Upper lobe of right lung (tissue), 1 donor: Measurements from ENCODE around the gene AFTPH. TPM values are rescaled to one million over a fixed set of nuclear protein-coding genes. Genes with fewer than 3 reads are reported as not detected.

Experiments used
- ATAC-seq: fragments of 200-7000 bp; cut with Tn5 transposase; one replicate; pipeline ENCODE4 v1.9.1; 2020; ENCODE audit warnings: mild to moderate bottlenecking, moderate library complexity
- DNase-seq: peaks from one replicate; pipeline ENCODE4 v3.0.0-alpha.2; 2020
- H3K27ac ChIP-seq: fragments of 200-600 bp; one replicate; pipeline ENCODE4 v1.8.0; 2022
- H3K27me3 ChIP-seq: fragments of 200-600 bp; one replicate; pipeline ENCODE4 v1.8.0; 2022; ENCODE audit warnings: mild to moderate bottlenecking
- H3K36me3 ChIP-seq: fragments of 200-600 bp; one replicate; pipeline ENCODE4 v1.8.0; 2022
- H3K4me1 ChIP-seq: fragments of 200-600 bp; one replicate; pipeline ENCODE4 v1.8.0; 2022
- H3K4me3 ChIP-seq: fragments of 200-600 bp; one replicate; pipeline ENCODE4 v1.8.0; 2022; ENCODE audit warnings: mild to moderate bottlenecking
- H3K9me3 ChIP-seq: fragments of 200-600 bp; one replicate; pipeline ENCODE4 v1.8.0; 2022
- intact Hi-C: fragments of 100-400 bp; cut with DNase I; formaldehyde crosslinking; loops from one replicate; pipeline ENCODE4 v1.11.0; 2022
- total RNA-seq: library from RNA; stranded (reverse); fragmentation: NEBNext Ultra II Directional; extraction: Animal tissue kit (Norgen Biotek cat#: 25700); gene quantifications from one replicate; pipeline ENCODE4 v1.2.1, GENCODE V29; 2021
- TF ChIP-seq, protein P1 (sequence below): fragments of 200-600 bp; IDR thresholded peaks from one replicate; pipeline ENCODE4 v1.8.0; 2022; ENCODE audit warnings: antibody characterized with exemption
- donor health status: DM: no; HTN: yes; CAD: no; lungs with severe emphysema.

Gene AFTPH
- total RNA-seq, 1 donor from 2014 or later: 40.2 TPM

DNA sequence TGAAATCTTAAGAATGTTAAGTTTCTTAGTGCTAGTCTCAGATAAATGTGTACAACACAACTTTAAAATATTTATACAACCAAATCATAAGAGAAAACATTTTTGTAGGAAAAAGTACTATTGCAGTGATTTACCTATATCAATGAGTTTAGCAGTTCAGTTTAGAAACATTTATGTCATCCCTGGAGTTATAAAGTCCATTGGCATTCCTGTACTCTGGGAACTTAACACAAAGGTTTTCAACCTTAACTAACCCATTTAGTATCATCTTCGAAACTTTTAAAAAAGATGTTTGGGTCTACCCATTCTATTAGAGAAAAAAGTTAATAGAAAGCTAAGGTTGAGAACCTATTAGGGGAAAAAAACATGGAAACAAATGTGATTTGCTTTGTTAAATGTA lies 10.9 kb downstream of the AFTPH start:
- no peaks in the 10 kb centered on the region for H3K9me3 ChIP-seq
- ATAC-seq (no peak), DNase-seq (no peak)
- H3K27me3 ChIP-seq: no peaks in the 10 kb centered on the region
- TF ChIP-seq, protein P1, sequence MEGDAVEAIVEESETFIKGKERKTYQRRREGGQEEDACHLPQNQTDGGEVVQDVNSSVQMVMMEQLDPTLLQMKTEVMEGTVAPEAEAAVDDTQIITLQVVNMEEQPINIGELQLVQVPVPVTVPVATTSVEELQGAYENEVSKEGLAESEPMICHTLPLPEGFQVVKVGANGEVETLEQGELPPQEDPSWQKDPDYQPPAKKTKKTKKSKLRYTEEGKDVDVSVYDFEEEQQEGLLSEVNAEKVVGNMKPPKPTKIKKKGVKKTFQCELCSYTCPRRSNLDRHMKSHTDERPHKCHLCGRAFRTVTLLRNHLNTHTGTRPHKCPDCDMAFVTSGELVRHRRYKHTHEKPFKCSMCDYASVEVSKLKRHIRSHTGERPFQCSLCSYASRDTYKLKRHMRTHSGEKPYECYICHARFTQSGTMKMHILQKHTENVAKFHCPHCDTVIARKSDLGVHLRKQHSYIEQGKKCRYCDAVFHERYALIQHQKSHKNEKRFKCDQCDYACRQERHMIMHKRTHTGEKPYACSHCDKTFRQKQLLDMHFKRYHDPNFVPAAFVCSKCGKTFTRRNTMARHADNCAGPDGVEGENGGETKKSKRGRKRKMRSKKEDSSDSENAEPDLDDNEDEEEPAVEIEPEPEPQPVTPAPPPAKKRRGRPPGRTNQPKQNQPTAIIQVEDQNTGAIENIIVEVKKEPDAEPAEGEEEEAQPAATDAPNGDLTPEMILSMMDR: no peak
- no peak overlapping the region for H3K4me3 ChIP-seq
- H3K27ac ChIP-seq: no peak overlapping the region
- intact Hi-C loops: no loop called here
- no peaks in the 10 kb centered on the region for H3K36me3 ChIP-seq
- peaks cover 21% of the 10 kb centered on the region for H3K4me1 ChIP-seq

DNA sequence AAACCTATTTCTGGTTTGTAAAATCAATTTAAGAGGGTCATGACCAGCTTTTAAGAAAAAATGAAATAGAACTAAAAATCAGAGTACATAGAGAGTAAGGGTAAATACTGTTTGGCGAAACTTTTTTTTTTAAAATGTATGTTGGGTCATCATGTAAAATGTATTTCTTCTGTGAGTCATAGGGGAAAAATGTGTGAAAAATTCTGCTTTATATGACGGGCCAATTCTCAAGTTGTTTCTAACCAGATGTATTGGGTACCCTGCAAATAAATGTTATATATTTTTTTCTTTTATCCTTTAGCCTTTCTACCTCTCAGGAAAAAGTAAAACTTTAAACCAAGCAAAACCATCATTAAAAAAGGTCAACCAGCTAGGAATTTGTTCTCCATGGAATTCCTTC lies 13.9 kb downstream of the AFTPH start:
- intact Hi-C loops: no loop called here
- Histone ChIP-seq H3K27ac (no peak overlapping the region), H3K4me1 (peaks cover 16% of the 10 kb centered on the region)

DNA sequence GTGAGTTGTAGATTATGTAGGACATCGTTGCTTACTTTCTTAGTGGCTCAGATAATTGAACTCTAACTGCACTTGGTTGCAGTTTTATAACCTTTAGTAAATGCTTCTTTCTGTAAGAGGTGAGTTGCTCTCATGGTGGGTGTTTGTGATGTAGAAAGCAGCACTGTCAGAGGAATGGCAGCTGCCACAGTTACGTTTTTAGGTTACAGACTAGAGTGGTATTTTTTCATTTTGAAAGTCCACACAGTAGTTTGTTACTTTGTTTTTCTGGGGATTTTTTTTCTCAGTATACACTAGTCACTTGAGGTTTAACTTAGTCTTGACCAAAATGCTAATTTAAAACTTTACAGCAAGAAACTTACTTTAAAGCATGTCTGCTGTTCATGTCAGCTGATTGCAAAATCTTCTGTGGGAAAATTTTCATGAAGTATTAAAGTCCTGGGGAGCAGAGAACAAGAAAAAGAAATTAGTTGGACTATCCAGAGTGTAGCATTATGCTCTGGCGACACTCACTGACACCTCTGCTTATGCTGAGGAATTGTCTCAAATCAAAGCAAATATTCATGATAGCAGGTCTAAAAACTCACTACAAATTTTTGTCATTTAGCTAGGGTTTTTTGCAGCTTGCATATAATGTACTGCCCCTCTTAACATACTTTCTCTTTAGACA lies 14.8 kb downstream of the AFTPH start:
- H3K4me1 ChIP-seq: peaks cover 9% of the 10 kb centered on the region
- H3K36me3 ChIP-seq: no peaks in the 10 kb centered on the region
- H3K27ac ChIP-seq: no peak overlapping the region
- H3K9me3 ChIP-seq: no peaks in the 10 kb centered on the region
- H3K27me3 ChIP-seq: no peaks in the 10 kb centered on the region
- intact Hi-C loops: no loop called here
- TF ChIP-seq, protein P1: no peak
- H3K4me3 ChIP-seq: no peak overlapping the region
- DNase-seq (no peak), ATAC-seq (no peak)

More for the DNA sequence above, 13.9 kb downstream of the AFTPH start:
- Histone ChIP-seq H3K9me3 (no peaks in the 10 kb centered on the region), H3K4me3 (no peak overlapping the region), H3K27me3 (no peaks in the 10 kb centered on the region), H3K36me3 (no peaks in the 10 kb centered on the region)
- DNase-seq (no peak), ATAC-seq (no peak)
- TF ChIP-seq, protein P1: no peak

DNA sequence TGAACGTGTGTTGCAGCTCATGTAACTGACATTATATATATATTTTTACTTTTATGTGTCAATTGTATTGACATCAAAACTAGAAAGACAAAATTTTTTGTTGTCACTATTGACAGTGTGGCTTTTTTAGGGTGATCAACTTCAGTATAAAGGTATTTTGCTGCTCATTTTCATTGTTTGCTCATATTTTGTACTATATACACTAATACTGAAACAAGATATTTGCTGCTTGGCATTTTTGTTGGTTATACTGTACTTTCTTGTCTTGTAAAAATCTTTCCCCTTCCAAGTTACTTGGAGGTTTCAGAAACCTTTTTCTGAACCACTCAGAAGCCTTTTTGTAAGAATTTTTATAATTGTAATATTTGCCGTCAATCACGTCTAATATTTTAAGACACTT lies 16.5 kb downstream of the AFTPH start:
- Histone ChIP-seq H3K27ac (no peak overlapping the region), H3K27me3 (no peaks in the 10 kb centered on the region), H3K4me3 (no peak overlapping the region), H3K9me3 (no peaks in the 10 kb centered on the region), H3K4me1 (peaks cover 5% of the 10 kb centered on the region), H3K36me3 (no peaks in the 10 kb centered on the region)
- ATAC-seq (no peak), DNase-seq (no peak)
- intact Hi-C loops: no loop called here
- TF ChIP-seq, protein P1: no peak

DNA sequence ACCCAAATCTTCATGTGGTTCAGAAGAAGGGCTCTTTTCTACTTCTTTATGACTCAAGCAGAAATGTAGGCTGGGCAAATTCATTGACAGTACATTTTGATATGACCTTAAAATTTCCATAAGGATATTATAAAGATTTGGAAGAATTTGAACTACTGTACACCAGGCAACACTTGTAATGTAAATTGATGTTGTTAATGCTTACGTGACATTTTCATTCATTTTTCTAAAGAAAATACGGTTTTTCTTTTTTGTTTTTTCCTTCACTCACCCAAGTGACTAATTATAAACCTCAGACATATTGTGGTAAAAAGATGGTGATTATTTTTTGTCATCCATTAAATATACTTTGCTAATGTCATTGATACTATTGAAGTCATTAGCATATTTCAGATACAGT lies 17.4 kb downstream of the AFTPH start:
- ATAC-seq (no peak), DNase-seq (no peak)
- no peaks in the 10 kb centered on the region for H3K27me3 ChIP-seq
- no peak overlapping the region for H3K27ac ChIP-seq
- intact Hi-C loops: no loop called here
- H3K9me3 ChIP-seq: no peaks in the 10 kb centered on the region
- TF ChIP-seq, protein P1: no peak
- no peaks in the 10 kb centered on the region for H3K36me3 ChIP-seq
- H3K4me1 ChIP-seq: peaks cover 5% of the 10 kb centered on the region
- no peak overlapping the region for H3K4me3 ChIP-seq
